ENCODE data around the gene TMEM132D.

DNA sequence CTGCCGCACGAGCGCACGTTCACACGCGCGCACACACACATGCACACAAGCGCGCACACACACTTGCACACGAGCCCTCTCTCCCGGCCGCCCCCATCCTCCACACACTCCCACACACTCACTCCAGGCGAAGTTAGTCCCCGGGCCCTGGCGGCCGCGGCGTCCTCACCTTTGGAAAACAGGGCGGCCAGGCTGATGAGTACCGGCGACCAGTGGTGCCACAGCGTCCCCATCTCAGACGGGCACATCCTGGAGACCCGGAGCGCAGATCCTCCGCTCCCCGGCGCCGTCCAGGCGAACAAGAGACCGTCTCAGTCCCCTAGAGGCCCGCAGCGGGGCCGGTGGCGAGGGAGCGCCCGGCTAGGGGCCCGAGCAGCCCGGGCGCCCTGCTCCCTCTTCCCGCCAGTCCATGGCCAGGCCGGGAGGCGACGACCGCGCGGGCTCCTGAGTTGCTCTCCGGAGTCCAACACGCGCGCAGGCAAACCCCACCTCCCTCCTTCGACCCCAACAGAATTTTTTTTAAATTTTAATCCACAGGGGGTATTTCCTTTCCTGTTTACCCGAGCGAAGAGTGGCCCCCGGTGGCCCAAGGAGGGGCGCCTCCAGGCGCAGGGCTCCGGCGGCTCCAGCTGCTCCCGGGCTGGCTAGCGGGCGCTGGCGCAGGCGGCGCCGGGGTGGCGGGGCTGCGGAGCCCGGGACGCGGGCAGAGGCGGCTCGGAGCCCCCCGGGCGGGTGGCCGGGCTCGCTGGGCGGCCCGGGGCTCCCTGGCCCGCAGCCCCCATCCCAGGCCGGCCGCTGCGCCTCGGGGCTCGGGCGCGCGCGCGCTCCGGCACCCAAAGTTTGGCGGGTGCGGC, 506 bp downstream of the TMEM132D start:
- TF ChIP-seq POLR2A (IDR thresholded peaks at IDR 0.05) = no peak
- TF ChIP-seq, protein P1, sequence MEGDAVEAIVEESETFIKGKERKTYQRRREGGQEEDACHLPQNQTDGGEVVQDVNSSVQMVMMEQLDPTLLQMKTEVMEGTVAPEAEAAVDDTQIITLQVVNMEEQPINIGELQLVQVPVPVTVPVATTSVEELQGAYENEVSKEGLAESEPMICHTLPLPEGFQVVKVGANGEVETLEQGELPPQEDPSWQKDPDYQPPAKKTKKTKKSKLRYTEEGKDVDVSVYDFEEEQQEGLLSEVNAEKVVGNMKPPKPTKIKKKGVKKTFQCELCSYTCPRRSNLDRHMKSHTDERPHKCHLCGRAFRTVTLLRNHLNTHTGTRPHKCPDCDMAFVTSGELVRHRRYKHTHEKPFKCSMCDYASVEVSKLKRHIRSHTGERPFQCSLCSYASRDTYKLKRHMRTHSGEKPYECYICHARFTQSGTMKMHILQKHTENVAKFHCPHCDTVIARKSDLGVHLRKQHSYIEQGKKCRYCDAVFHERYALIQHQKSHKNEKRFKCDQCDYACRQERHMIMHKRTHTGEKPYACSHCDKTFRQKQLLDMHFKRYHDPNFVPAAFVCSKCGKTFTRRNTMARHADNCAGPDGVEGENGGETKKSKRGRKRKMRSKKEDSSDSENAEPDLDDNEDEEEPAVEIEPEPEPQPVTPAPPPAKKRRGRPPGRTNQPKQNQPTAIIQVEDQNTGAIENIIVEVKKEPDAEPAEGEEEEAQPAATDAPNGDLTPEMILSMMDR (IDR thresholded peaks at IDR 0.05) = no peak
